Stimulated activated CD4-positive, alpha-beta T cell treated with anti-CD3 and anti-CD28 coated beads, TNF-alpha, amount 100 ng/mL, for 48 hours (primary cell): ENCODE results near the gene LUM.

Experiments
- DNase-seq, 3 donors: peaks; one replicate each; pipeline ENCODE4 v3.0.0-alpha.2; 2020; ENCODE audit warnings: low read depth in 3 of 3

LUM gene

DNA sequence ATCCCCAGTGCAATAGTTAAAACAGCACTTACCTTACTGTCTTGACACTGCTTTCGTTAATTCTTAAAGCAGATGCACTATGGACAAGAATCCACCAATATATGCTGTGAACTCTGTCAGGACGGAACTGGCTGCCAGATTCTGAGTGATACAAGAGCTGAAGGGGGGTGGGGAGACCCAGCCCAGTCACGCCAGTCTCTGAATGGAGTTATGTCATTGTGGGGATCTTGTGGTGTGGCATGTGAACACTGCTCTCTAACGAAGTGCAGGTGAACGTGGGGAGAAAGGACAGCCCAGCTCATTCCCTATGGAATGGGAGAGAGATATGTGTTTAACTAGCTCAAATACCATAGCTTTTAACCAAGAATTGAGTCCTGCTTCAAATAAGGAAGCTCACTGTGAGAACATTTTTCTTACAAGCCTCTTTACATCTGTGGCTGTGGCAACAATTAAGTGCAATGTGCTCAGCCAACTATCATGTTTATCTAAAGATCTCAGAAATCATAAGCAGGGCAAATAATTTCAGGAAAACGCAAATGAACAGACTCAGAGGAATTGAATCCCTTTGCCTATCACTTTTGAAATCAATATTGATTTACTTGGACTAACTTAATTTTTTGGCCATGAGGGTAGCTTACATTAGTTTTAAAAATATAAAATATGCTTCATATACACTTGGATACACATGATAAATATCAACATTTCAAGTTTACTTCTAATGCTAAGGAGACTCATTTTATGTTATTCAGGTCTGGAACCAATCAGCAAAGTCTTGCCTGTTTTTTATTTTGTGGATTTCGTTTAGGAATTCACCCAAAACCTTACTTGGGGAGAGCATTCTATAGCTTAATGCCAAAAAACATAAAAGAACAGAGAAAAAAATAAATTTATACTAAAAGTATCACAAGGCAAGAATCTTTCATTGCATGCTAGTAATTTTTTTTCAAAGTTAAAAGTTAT, at the start of gene LUM:
TSS of gene LUM (minus strand) at position 129 of the 960 bp plus-strand sequence. CDS start 2,515 bp downstream, outside the sequence.
- no peak for DNase-seq

GRCh38 chr12:91161009-91161408, 49.7 kb upstream of the LUM start:
- no peak for DNase-seq

DNA sequence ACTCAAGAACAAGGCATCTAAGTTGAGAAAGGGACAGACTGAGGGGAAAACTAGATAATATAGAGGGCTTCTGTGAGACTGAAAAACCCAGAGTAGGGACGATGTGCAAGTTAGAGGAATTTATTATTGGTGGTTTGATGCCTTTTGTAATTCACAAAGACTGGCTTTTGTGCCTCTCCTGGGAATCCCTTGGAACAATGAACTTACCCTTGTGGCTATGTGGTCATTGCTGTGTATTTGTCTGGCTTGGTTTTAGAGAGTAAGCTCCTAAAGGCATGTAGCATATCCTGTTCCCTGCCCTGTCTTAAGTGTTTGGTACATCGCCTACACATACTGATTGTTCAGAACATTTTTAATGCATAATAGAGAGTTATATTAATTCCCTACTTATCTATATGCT, 44.7 kb upstream of the LUM start:
- DNase-seq: no peak

DNA sequence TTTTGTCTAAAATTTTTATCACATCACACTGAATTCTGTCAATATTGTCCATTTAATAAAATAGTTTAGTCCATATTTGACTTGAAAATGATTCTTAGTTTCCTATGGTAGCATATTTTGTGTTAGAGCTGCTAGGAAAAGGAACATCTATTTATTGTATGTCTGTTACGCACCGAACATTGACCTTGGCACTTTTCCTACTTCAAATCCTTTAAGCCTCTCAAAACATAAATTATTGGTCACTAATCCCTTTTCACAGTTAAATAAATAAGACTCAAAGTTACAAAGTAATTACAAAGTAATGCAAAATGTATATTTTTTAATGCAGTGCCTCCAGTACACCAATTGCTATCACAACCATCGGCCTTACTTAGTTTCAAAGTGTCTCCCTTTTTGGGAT, 42.8 kb upstream of the LUM start:
- no peak for DNase-seq

DNA sequence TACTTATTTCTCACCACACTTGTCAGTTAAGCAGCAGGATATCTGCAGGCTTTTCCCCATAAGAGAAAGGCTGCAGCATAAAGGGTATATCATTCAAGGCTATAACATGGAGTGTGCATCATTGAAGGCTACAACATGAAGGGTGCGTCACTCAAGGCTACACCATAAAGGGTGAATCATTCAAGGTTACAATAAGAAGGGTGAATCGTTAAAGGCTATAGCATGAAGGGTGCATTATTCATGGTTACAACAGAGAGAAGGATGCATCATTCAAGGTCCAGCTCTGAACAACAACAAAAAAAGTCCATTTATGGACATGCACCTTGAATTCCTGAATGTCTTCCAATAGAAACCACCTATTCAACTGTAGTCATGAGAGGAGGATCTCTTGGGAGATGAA, 32.8 kb upstream of the LUM start:
- no peak for DNase-seq

DNA sequence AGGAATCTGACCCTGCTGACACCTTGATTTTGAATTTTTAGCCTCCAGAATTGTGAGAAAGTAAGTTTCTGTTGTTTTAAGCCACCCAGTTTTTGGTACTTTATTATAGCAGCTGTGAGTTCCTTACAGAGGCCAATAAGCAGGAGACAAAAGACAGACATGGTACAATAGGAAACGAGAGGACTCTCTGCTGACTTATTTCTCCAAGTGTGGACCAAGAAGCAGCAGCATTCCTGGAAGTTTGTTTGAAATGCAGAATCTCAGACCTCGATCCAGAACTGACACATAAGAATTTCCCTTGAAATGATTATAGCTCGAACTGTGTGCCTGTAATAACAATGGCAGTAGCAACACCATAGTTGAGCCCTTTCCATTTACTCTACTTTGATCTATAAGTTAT, 31.9 kb upstream of the LUM start:
- DNase-seq: no peak

DNA sequence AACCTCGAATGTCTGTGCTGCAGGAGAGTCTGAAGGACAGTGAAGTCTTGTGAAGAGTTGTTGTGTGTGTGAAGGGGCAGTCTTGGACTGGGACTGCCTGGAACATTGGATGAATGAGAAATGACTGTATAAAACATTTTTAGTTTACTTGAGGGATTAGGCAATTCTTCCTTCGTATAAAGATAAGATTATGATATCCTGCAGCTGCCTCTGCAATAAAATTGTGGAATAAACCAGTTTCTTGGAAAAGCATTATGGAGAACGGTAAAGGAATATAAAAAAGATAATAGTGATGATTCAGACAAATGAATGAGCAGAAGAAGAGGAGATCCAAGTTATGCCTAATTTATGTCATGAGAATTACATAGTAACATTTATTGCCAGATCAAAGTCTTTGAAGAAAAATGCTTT, 30.9 kb upstream of the LUM start:
- DNase-seq: no peak

- no peak for DNase-seq
Observed at GRCh38 chr12:91140026-91140931, 29.0 kb upstream of the LUM start.

GRCh38 chr12:91139286-91139685, 28.0 kb upstream of the LUM start:
- DNase-seq: no peak

- no peak for DNase-seq
Observed at GRCh38 chr12:91138337-91138920, 27.1 kb upstream of the LUM start.

DNA sequence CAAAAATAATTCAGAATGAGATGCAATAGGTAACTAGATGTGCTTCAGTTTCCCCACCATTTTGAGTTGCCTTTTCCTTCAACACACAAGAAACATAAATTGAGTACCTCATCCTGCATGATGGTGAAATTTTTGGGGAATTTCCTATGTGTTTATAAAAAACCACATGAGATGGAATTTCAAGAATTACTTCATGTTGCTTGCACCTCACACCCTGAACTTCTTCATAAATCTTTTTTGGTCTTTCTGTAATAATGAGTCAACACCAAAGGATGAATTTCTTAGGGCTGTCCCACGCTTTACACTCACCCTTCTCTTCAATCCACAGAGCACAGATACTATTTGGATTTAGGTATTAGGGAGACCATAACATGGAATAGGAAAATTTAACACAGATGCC, 22.6 kb upstream of the LUM start:
- no peak for DNase-seq

DNA sequence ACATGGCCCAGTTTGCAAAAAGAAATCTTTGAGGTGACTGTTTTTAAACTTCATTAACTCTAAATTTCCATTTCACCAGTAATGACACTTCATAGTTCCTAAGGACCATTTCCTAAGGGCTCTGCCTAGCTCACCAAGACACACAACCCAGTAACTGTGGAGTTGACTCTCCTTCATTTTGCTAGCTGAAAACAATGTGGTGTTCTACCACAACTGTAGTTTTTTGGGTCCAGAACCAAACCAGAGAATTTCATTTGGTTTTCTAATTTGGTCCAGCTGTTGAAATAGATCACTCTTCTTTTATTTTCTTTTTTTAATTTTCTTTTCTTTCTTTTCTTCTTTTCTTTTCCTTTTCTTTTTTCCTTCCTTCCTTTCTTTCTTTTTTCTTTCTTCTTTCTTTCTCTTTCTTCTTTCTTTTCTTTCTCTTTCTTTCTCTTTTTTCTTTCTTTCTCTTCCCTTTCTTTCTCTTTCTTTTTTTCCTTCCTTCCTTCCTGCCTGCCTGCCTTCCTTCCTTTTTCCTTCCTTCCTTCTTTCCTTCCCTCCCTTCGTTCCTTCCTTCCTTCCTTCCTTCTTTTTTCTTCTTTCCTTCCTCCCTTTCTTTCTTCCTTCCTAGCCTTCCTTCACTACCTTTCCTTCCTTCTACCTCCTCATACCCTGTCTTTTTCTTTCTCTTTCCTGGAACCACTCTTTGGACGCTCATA, 18.5 kb upstream of the LUM start:
- DNase-seq: no peak

DNA sequence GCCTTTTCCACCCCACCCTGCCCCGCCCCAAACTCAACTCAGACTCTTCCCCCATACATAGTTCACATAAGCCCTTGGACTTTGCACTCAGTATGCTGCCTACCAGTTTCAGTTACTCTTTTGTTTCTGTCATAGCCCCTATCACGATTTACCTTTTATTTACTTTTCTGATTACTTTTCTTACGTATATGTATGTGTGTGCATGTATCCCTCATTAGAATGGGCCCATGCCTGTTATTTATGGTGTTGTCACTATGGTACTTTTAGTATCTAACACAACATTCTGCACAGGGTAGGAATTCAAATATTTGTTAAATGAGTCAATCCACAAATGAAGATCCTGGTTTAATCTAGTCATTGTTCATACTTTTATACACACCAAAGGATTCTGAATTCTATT, 16.5 kb upstream of the LUM start:
- no peak for DNase-seq

DNA sequence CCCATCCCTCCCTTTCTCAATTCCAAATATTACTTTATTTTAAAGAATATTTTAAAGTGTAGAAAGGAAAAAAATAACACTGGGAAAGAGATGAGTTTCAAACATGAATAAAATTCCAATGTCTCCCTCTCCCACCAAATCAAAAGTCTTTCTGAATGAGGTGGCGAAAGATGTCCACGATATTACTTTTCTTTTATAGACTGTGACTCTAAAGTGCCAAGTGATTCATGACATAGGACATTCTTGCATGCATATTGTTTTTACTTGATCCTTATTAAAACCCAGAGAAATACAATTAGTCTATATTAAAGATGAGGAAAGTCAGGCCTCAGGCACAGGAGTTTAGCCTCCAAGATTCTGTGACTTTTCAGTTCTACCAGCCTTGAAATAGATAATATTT, 16.0 kb upstream of the LUM start:
- DNase-seq: no peak

GRCh38 chr12:91126516-91126915, 15.2 kb upstream of the LUM start:
- DNase-seq: no peak

DNA sequence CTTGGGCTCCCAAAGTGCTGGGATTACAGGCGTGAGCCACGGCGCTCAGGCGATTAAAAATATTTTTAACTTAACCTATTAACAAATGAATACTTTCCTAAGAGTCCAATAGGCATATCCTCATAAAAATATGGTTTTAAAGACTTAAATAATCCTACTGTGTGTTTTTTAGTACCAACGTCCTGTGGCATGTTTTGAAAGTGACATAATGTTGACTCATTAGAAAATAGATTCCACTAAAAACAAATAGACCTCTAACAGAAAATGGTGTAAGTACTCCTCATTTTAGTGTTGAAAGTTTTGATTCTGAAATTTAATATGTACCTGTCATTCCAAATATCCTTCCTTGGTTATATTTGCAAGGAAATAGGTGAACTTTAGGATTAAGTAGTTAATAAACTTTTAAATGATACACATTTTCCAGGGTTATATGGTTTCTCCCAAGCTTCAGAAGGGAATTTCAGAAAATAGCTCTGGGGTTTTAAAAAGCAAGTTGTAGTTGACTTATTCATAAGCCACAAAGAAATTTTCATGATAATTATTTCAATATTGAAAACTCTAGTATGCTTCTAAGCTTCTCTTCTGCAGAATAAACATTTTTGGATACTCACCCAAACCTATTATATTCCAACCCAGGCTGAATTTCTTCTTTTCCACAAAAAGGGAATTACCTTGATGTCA, 12.1 kb upstream of the LUM start:
- DNase-seq: no peak

GRCh38 chr12:91120781-91121180, 9.5 kb upstream of the LUM start:
- no peak for DNase-seq

GRCh38 chr12:91119089-91119488, 7.8 kb upstream of the LUM start:
- DNase-seq: no peak

GRCh38 chr12:91113621-91114020, 2.3 kb upstream of the LUM start:
- DNase-seq: no peak

DNA sequence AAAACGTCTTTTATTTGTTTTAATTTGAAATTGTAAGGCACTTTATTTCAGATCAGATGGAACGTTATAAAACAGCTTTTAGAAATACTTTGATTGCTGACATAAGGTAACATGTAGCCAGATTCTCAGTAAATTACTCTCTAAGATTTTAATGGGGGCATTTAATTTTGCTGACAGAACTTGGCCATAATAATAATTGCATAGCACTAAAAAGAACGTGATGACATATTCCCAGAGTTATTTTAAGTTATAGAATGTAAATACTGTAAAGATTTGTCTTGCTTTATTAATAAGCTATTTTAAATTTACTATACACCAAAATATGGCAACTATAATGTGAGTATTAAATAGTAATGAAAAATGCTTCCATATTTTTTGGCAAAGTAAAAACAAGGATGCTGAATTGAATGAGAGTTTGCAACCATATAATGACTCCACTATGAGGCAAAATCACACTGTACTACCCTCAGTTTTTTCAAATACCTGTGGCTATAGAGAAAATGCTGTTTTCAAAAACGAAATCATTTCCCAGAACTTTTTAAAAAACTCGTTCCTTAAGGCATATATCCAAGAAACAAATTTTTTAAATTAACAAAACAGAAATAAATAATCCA, 876 bp downstream of the LUM start:
- DNase-seq: no peak
